Measurements from ENCODE around the gene ABI3BP.

ABI3BP gene

DNA sequence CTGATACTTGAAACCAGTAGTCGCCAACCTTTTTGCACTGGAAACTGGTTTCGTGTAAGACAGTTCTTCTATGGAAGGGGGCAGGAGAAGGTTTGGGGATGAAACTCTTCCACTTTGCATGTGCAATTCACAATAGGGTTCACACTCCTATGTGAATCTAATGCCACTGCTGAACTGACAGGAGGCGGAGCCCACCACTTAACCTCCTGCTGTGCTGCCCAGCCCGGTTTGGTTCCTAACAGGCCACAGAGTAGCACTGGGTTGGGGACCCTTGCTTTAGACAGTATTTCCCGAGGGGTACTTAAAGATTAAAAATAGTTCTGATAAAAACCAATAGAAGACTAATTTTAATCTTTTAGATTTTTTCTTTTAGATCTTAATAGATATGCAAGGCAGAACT lies 272.8 kb downstream of the ABI3BP start:
- no peaks in the 10 kb centered on the region for H4K20me1 ChIP-seq (ENCODE audit: insufficient read depth, low read length)

DNA sequence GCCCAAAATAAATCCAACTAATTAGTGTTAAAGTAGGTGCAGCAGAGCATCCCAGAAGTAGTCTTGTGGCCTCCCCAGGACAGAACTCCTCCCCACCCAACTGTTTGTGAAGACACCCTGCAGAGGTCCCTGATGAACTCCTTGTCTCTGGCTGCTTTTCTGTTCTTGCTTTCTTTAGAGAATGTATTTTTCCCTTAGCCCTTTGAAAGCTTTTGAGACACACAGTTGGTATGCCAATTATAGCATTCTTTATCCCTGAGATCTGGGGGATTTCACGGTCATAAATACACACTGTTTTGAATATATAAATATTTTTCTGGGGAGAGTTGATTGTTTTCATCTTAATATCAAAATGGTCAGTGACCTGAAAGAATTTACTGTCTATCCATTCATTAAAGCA lies 274.1 kb downstream of the ABI3BP start:
- H3K27me3 ChIP-seq (ENCODE audit: insufficient read depth, low read length) = no peaks in the 10 kb centered on the region
- H3K4me3 ChIP-seq (ENCODE audit: low read depth, low read length, poor library complexity, severe bottlenecking) = no peak overlapping the region
- TF ChIP-seq, protein P1, sequence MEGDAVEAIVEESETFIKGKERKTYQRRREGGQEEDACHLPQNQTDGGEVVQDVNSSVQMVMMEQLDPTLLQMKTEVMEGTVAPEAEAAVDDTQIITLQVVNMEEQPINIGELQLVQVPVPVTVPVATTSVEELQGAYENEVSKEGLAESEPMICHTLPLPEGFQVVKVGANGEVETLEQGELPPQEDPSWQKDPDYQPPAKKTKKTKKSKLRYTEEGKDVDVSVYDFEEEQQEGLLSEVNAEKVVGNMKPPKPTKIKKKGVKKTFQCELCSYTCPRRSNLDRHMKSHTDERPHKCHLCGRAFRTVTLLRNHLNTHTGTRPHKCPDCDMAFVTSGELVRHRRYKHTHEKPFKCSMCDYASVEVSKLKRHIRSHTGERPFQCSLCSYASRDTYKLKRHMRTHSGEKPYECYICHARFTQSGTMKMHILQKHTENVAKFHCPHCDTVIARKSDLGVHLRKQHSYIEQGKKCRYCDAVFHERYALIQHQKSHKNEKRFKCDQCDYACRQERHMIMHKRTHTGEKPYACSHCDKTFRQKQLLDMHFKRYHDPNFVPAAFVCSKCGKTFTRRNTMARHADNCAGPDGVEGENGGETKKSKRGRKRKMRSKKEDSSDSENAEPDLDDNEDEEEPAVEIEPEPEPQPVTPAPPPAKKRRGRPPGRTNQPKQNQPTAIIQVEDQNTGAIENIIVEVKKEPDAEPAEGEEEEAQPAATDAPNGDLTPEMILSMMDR (IDR thresholded peaks at IDR 0.05; ENCODE audit: low read length) = no peak
- TF ChIP-seq EZH2 (IDR thresholded peaks at IDR 0.05; ENCODE audit: borderline replicate concordance, low read length) = no peak
- no peaks in the 10 kb centered on the region for H3F3A ChIP-seq (ENCODE audit: insufficient read depth, low read length)
- H3K36me3 ChIP-seq (ENCODE audit: insufficient read depth, low read length) = peaks cover 86% of the 10 kb centered on the region
- no peaks in the 10 kb centered on the region for H3K9me2 ChIP-seq (ENCODE audit: low read depth, low read length)
- no peak overlapping the region for H2AFZ ChIP-seq (ENCODE audit: low read length)
- no peak overlapping the region for H3K9ac ChIP-seq (ENCODE audit: low read length)
- no peak overlapping the region for H3K4me2 ChIP-seq (ENCODE audit: low read length)
- H3K27ac ChIP-seq (ENCODE audit: low read depth, low read length, poor library complexity, severe bottlenecking) = no peak overlapping the region
- no peaks in the 10 kb centered on the region for H4K20me1 ChIP-seq (ENCODE audit: insufficient read depth, low read length)
- peaks cover 38% of the 10 kb centered on the region for H3K79me2 ChIP-seq (ENCODE audit: insufficient read depth, low read length)
- H3K9me3 ChIP-seq (ENCODE audit: low read length) = no peaks in the 10 kb centered on the region
- no peaks in the 10 kb centered on the region for H3K4me1 ChIP-seq (ENCODE audit: insufficient read depth, low read length, severe bottlenecking)

More for the DNA sequence above, 272.8 kb downstream of the ABI3BP start:
- Histone ChIP-seq H3K9ac (ENCODE audit: low read length) (no peak overlapping the region), H3K4me1 (ENCODE audit: insufficient read depth, low read length, severe bottlenecking) (no peaks in the 10 kb centered on the region), H3K36me3 (ENCODE audit: insufficient read depth, low read length) (peaks cover 74% of the 10 kb centered on the region), H3K9me2 (ENCODE audit: low read depth, low read length) (no peaks in the 10 kb centered on the region), H3K79me2 (ENCODE audit: insufficient read depth, low read length) (peaks cover 34% of the 10 kb centered on the region), H3F3A (ENCODE audit: insufficient read depth, low read length) (no peaks in the 10 kb centered on the region), H2AFZ (ENCODE audit: low read length) (no peak overlapping the region), H3K9me3 (ENCODE audit: low read length) (no peaks in the 10 kb centered on the region), H3K27ac (ENCODE audit: low read depth, low read length, poor library complexity, severe bottlenecking) (no peak overlapping the region), H3K4me2 (ENCODE audit: low read length) (no peak overlapping the region), H3K27me3 (ENCODE audit: insufficient read depth, low read length) (no peaks in the 10 kb centered on the region), H3K4me3 (ENCODE audit: low read depth, low read length, poor library complexity, severe bottlenecking) (no peak overlapping the region)
- TF ChIP-seq, protein P1 (IDR thresholded peaks at IDR 0.05; ENCODE audit: low read length) = no peak
- TF ChIP-seq EZH2 (IDR thresholded peaks at IDR 0.05; ENCODE audit: borderline replicate concordance, low read length) = no peak

DNA sequence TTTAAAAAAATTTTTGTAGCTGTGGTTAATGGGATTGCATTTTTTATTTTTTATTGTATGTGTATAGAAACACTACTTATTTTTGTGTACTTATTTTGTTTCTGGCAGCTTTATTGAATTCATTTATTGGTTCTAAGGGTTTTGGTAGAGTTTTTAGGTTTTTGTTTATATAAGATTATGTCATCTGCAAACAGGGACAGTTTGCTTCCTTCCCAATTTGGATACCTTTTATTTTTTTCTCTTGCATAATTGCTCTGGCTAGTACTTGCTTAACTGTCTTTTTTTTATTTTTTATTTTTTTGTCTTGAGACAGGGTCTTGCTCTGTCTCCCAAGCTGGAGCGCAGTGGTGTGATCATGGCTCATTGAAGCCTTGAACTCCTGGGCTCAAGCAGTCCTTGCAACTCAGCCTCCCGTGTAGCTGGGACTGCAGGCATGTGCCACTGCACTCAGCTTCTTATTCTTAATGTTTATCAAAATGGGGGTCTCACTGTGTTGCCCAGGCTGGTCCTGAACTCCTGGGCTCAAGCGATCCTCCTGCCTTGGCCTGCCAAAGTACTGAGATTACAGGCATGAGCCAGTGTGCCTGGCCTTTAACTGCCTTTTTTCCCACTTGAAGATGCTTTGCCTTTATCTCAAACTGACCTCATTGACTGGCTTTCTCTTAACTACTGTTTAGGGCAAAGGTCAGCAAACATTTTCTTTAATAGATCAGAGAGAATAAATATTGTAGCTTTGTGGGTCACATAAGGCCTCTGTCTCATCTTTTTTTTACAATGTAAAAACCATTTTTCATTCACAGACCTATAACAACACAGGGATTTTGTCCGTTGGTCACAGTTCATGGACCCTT lies 275.4 kb downstream of the ABI3BP start:
- Histone ChIP-seq H3K9ac (ENCODE audit: low read length) (no peak overlapping the region), H3F3A (ENCODE audit: insufficient read depth, low read length) (no peaks in the 10 kb centered on the region), H3K27me3 (ENCODE audit: insufficient read depth, low read length) (no peaks in the 10 kb centered on the region), H3K4me3 (ENCODE audit: low read depth, low read length, poor library complexity, severe bottlenecking) (no peak overlapping the region), H3K4me2 (ENCODE audit: low read length) (no peak overlapping the region), H3K9me2 (ENCODE audit: low read depth, low read length) (no peaks in the 10 kb centered on the region), H3K4me1 (ENCODE audit: insufficient read depth, low read length, severe bottlenecking) (no peaks in the 10 kb centered on the region), H3K27ac (ENCODE audit: low read depth, low read length, poor library complexity, severe bottlenecking) (no peak overlapping the region), H4K20me1 (ENCODE audit: insufficient read depth, low read length) (no peaks in the 10 kb centered on the region), H3K79me2 (ENCODE audit: insufficient read depth, low read length) (peaks cover 46% of the 10 kb centered on the region), H3K36me3 (ENCODE audit: insufficient read depth, low read length) (peaks cover 89% of the 10 kb centered on the region), H2AFZ (ENCODE audit: low read length) (no peak overlapping the region), H3K9me3 (ENCODE audit: low read length) (no peaks in the 10 kb centered on the region)
- TF ChIP-seq EZH2 (IDR thresholded peaks at IDR 0.05; ENCODE audit: borderline replicate concordance, low read length) = no peak
- TF ChIP-seq, protein P1 (IDR thresholded peaks at IDR 0.05; ENCODE audit: low read length) = no peak

Data from OCI-LY1 (cell line).